K562 (cell line): ENCODE measurements around the gene DYRK1A. TPM values are rescaled to one million over a fixed set of nuclear protein-coding genes. Genes with fewer than 3 reads are reported as not detected.

Experiments
- ATAC-seq: fragments of 200-7000 bp; cut with Tn5 transposase; 3 replicates; pipeline ENCODE4 v1.9.1; 2020; ENCODE audit warnings: moderate library complexity
- BruUV-seq: library from RNA; stranded (reverse); fragments of 400-500 nt; replicated peaks from 2 replicates; lab custom pipeline; 2021; lab: Mats Ljungman, UMichigan
- CTCF ChIA-PET: fragments of 300-600 bp; formaldehyde crosslinking; extraction: SDS; loops from one replicate; lab custom pipeline; 2021; ENCODE audit warnings: low intra/inter-chr PET ratio; lab: Yijun Ruan, JAX
- POLR2A ChIA-PET: fragments of 300-600, 350-650 bp; sonication (Branson Sonifier 250); formaldehyde crosslinking; extraction: SDS; loops from one replicate; lab custom pipeline; 2021; ENCODE audit warnings: antibody characterized with exemption, inconsistent platforms; lab: Yijun Ruan, JAX
- DNase-seq, 4 experiments: peaks; one replicate each; pipeline versions ENCODE4 v3.0.0 to v3.0.0-alpha.2; 2011 to 2018; ENCODE audit warnings: low spot score in 3 of 4, mixed read lengths in 3 of 4; ENCODE audit errors: extremely low read depth in 1 of 4
- FAIRE-seq: peaks from 2 replicates; lab custom pipeline; 2011; peaks lifted over from hg19 to GRCh38; lab: Jason Lieb, UNC
- H2AFZ ChIP-seq: 2 replicates; pipeline ENCODE4 v1.6.0; 2011; ENCODE audit warnings: low read depth, low read length, control low read depth, inconsistent platforms
- H3K27ac ChIP-seq: fragments of 200-600 bp; 3 replicates; pipeline ENCODE4 v1.8.0; 2011; ENCODE audit warnings: low read depth, mild to moderate bottlenecking, control low read depth, inconsistent platforms, low read length, moderate library complexity, mixed read lengths; ENCODE audit errors: extremely low read depth
- H3K27me3 ChIP-seq, 2 experiments: fragments of 300-600 bp in 1 of 2; 2 replicates in 1 of 2; 3 replicates in 1 of 2; pipeline versions ENCODE4 v1.6.0 to v1.8.0; 2011; ENCODE audit warnings: inconsistent platforms in 2 of 2, low read length in 2 of 2, mild to moderate bottlenecking in 1 of 2, mixed read lengths in 1 of 2, moderate library complexity in 1 of 2; ENCODE audit not compliant: control insufficient read depth in 2 of 2, insufficient read depth in 2 of 2
- H3K36me3 ChIP-seq: fragments of 300-600 bp; 3 replicates; pipeline ENCODE4 v1.8.0; 2011; ENCODE audit warnings: mild to moderate bottlenecking, low read length, inconsistent platforms; ENCODE audit not compliant: control insufficient read depth, insufficient read depth
- H3K4me1 ChIP-seq, 2 experiments: fragments of 200-600 bp in 1 of 2; replicated peaks in 1 of 2; 2 replicates in 1 of 2; 3 replicates in 1 of 2; pipeline versions ENCODE4 v1.5.1 to v1.8.0; 2011; ENCODE audit warnings: inconsistent platforms in 2 of 2, low read length in 2 of 2, mild to moderate bottlenecking in 1 of 2, mixed read lengths in 1 of 2, moderate library complexity in 1 of 2; ENCODE audit not compliant: control insufficient read depth in 2 of 2, insufficient read depth in 2 of 2
- H3K4me2 ChIP-seq: 2 replicates; pipeline ENCODE4 v1.6.1; 2011; ENCODE audit warnings: low read length, control low read depth, inconsistent platforms, mixed read lengths; ENCODE audit not compliant: insufficient read depth
- H3K4me3 ChIP-seq: fragments of 200-600 bp; sonication (generic), shearing (Covaris generic); 2 replicates; pipeline ENCODE4 v1.5.1; 2016; ENCODE audit warnings: control low read depth, inconsistent platforms
- H3K79me2 ChIP-seq: fragments of 200-600 bp; 3 replicates; pipeline ENCODE4 v1.8.0; 2011; ENCODE audit warnings: low read length, inconsistent platforms; ENCODE audit not compliant: control insufficient read depth, insufficient read depth
- H3K9ac ChIP-seq, 2 experiments: 2 replicates each; pipeline versions ENCODE4 v1.6.0 to v1.6.1; 2011; ENCODE audit warnings: low read depth in 2 of 2, low read length in 2 of 2, control low read depth in 1 of 2, inconsistent platforms in 1 of 2, mild to moderate bottlenecking in 1 of 2, mixed read lengths in 1 of 2; ENCODE audit not compliant: insufficient read depth in 1 of 2
- H3K9me1 ChIP-seq: one replicate; pipeline ENCODE4 v1.6.0; 2011; ENCODE audit warnings: inconsistent platforms, mild to moderate bottlenecking, low read length, moderate library complexity; ENCODE audit not compliant: control insufficient read depth, insufficient read depth
- H3K9me3 ChIP-seq: replicated peaks from 2 replicates; pipeline ENCODE4 v1.5.1; 2011; ENCODE audit warnings: low read depth, low read length, inconsistent platforms; ENCODE audit not compliant: control insufficient read depth, insufficient read depth
- H4K20me1 ChIP-seq: replicated peaks from 2 replicates; pipeline ENCODE4 v1.6.1; 2011; ENCODE audit warnings: low read length, inconsistent platforms, mixed read lengths; ENCODE audit not compliant: control insufficient read depth, insufficient read depth
- HDAC8 ChIP-seq: fragments of 450-650 bp; IDR thresholded peaks from 2 replicates; pipeline ENCODE4 v1.6.1; 2016; ENCODE audit warnings: mild to moderate bottlenecking, missing genetic modification characterization, moderate library complexity, missing compliant biosample characterization
- LCOR ChIP-seq: sonication (generic); formaldehyde crosslinking; IDR thresholded peaks from 2 replicates; pipeline ENCODE4 v1.8.0; 2022; ENCODE audit warnings: mild to moderate bottlenecking, missing genetic modification reagents
- MCM5 ChIP-seq: fragments of 450-650 bp; IDR thresholded peaks from 2 replicates; pipeline ENCODE4 v1.6.1; 2016; ENCODE audit warnings: low read depth
- MYNN ChIP-seq, 2 experiments: sonication (generic); formaldehyde crosslinking in 1 of 2; IDR thresholded peaks; 2 replicates each; pipeline versions ENCODE4 v1.5.0 to v1.6.1; 2016 to 2020; ENCODE audit warnings: antibody characterized with exemption in 1 of 2, missing genetic modification reagents in 1 of 2
- PHB ChIP-seq: fragments of 250-450 bp; sonication (Bioruptor Pico); IDR thresholded peaks from 2 replicates; pipeline ENCODE4 v1.5.0; 2021
- REST ChIP-seq, 2 experiments: fragments of 450-650 bp; formaldehyde crosslinking in 1 of 2; IDR thresholded peaks; 2 replicates each; pipeline versions ENCODE4 v1.4.0 to v1.6.1; 2014 to 2020; ENCODE audit warnings: mild to moderate bottlenecking in 2 of 2, borderline replicate concordance in 1 of 2, low read depth in 1 of 2
- WGBS: fragments of 100-300 bp; shearing (Covaris generic); methylation state at CpG from one replicate; pipeline ENCODE4 v1.1.6; 2016; ENCODE audit warnings: low coverage, mixed read lengths; ENCODE audit not compliant: insufficient coverage; ENCODE audit errors: missing lambda C conversion rate; 5-methylcytosine and 5-hydroxymethylcytosine counted together
- in situ Hi-C: fragments of 300-500 bp; cut with MboI; formaldehyde crosslinking; loops from 4 replicates; pipeline ENCODE4 v1.15.0; 2018; ENCODE audit warnings: inconsistent platforms, mixed read lengths
- intact Hi-C: fragments of 100-400 bp; cut with micrococcal nuclease; formaldehyde crosslinking; loops from 2 replicates; pipeline ENCODE4 v1.14.2; 2022
- polyA plus RNA-seq, 8 experiments: library from polyadenylated mRNA; depleted of rRNA in 4 of 8; stranded (reverse) in 5 of 8; unstranded in 3 of 8; fragments of >200 nt; fragmentation: Nextera tagmentation in 2 of 8; fragmentation: Illumina TruSeq in 1 of 8; extraction: Ambion mirVana in 2 of 8; extraction: Trizol in 1 of 8; gene quantifications; 2 replicates each; pipeline versions ENCODE4 v1.2.1 to v1.2.3, GENCODE V29; 2011 to 2014; ENCODE audit warnings: inconsistent platforms in 1 of 8, missing spikeins in 1 of 8
- total RNA-seq, 7 experiments: library from RNA; depleted of rRNA in 6 of 7; stranded (reverse); fragments of >200 nt in 6 of 7; fragmentation: Illumina TruSeq in 2 of 7; extraction: Trizol in 2 of 7; gene quantifications; 2 replicates each; pipeline versions ENCODE4 v1.2.1 to v1.2.3, GENCODE V29; 2011 to 2021; ENCODE audit warnings: low replicate concordance in 1 of 7
- TF ChIP-seq, protein P1 (sequence below): fragments of 450-650 bp; IDR thresholded peaks from 2 replicates; pipeline ENCODE4 v1.6.1; 2016; ENCODE audit warnings: antibody characterized with exemption

The DYRK1A gene
- total and polyA plus RNA-seq, 9 of the 15 experiments (the other 6 are each of a cell fraction or from before 2014, with no cell fraction given) = 3.7 to 64.8 (median 42.3) TPM

- TF ChIP-seq LCOR (CRISPR knock-in tag) (no peak), REST (IDR thresholded peaks at IDR 0.05; ENCODE audit: borderline replicate concordance) (no peak), REST (CRISPR knock-in tag; IDR thresholded peaks at IDR 0.05; ENCODE audit: low read depth) (no peak), MCM5 (no peak), MYNN (IDR thresholded peaks at IDR 0.05) (no peak), MYNN (CRISPR knock-in tag; IDR thresholded peaks at IDR 0.05) (no peak), HDAC8 (tag) (no peak), PHB (CRISPR knock-in tag) (no peak)
- TF ChIP-seq, protein P1, sequence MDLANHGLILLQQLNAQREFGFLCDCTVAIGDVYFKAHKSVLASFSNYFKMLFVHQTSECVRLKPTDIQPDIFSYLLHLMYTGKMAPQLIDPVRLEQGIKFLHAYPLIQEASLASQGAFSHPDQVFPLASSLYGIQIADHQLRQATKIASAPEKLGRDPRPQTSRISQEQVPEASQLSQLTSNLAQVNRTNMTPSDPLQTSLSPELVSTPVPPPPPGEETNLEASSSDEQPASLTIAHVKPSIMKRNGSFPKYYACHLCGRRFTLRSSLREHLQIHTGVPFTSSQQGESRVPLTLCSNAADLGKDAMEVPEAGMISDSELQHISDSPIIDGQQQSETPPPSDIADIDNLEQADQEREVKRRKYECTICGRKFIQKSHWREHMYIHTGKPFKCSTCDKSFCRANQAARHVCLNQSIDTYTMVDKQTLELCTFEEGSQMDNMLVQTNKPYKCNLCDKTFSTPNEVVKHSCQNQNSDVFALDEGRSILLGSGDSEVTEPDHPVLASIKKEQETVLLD = no peak
- H3K4me1 ChIP-seq = peaks cover 0 to 13% of the 10 kb centered on the region in 2 experiments; a peak in 3 of 5 replicates
- ChIA-PET POLR2A (no interaction called here), CTCF (interaction anchor here (0.6 kb wide), 1 partner anchor 9 kb away, joined by 3 read pairs; no protein-coding TSS in a partner anchor)
- FAIRE-seq = no peak
- intact Hi-C loops = no loop called here
- no peak for ATAC-seq
- BruUV-seq = no TSS peak
- H2AFZ ChIP-seq = no peak overlapping the region
- H3K9me3 ChIP-seq = peaks cover 5% of the 10 kb centered on the region; the same call in 1 of the 2 replicates
- H3K36me3 ChIP-seq = peaks cover 42% of the 10 kb centered on the region
- H3K27me3 ChIP-seq = no peaks in the 10 kb centered on the region
- no peak overlapping the region for H3K4me3 ChIP-seq
- peaks cover 18% of the 10 kb centered on the region for H4K20me1 ChIP-seq
- H3K79me2 ChIP-seq = peaks cover 99% of the 10 kb centered on the region
- H3K9ac ChIP-seq = no peak overlapping the region
- H3K4me2 ChIP-seq = no peak overlapping the region
- WGBS = 95% methylated on average over 3 of the region's 3 CpGs
- no peak overlapping the region for H3K27ac ChIP-seq
- DNase-seq = no peak
- H3K9me1 ChIP-seq = no peaks in the 10 kb centered on the region
- in situ Hi-C loops = no loop called here
Observed at GRCh38 chr21:37467082-37467481, 100.5 kb downstream of the DYRK1A start.
